OCI-LY3 (cell line): Measurements from ENCODE around the gene VTI1A.

Source experiments
- H2AFZ ChIP-seq: fragments of 200-600, 300-600 bp; shearing (Covaris generic); 2 replicates; pipeline ENCODE4 v1.6.0; 2014; ENCODE audit warnings: antibody characterized with exemption, low read depth, low read length
- H3K27ac ChIP-seq: fragments of 200-600, 300-600 bp; sonication (generic); 2 replicates; pipeline ENCODE4 v1.5.1; 2014; ENCODE audit warnings: mild to moderate bottlenecking, low read length, moderate library complexity, mixed read lengths
- H3K27me3 ChIP-seq: fragments of 200-600, 300-600 bp; sonication (generic); 2 replicates; pipeline ENCODE4 v1.6.1; 2014; ENCODE audit warnings: low read depth, low read length, mixed read lengths
- H3K36me3 ChIP-seq: fragments of 200-600, 300-600 bp; sonication (generic); replicated peaks from 2 replicates; pipeline ENCODE3; 2014; ENCODE audit warnings: low read depth, low read length, mixed read lengths
- H3K4me1 ChIP-seq: fragments of 300-600, 200-600 bp; sonication (generic); 2 replicates; pipeline ENCODE4 v1.6.1; 2014; ENCODE audit warnings: low read length, mixed read lengths
- H3K4me2 ChIP-seq: fragments of 200-600, 300-600 bp; sonication (generic); 2 replicates; pipeline ENCODE4 v1.6.1; 2014; ENCODE audit warnings: low read length, mixed read lengths
- H3K4me3 ChIP-seq: fragments of 300-600, 200-600 bp; sonication (generic); 2 replicates; pipeline ENCODE4 v1.5.1; 2014; ENCODE audit warnings: antibody characterized with exemption, mild to moderate bottlenecking, low read length, moderate library complexity
- H3K79me2 ChIP-seq: fragments of 300-600, 200-600 bp; shearing (Covaris generic); 2 replicates; pipeline ENCODE4 v1.6.1; 2014; ENCODE audit warnings: mild to moderate bottlenecking, low read length, mixed read lengths
- H3K9ac ChIP-seq: fragments of 300-600, 200-600 bp; shearing (Covaris generic); 2 replicates; pipeline ENCODE4 v1.6.0; 2014; ENCODE audit warnings: mild to moderate bottlenecking, low read length, moderate library complexity
- H3K9me3 ChIP-seq: fragments of 200-600, 300-600 bp; shearing (Covaris generic); 2 replicates; pipeline ENCODE4 v1.6.1; 2014; ENCODE audit warnings: low read length, mixed read lengths; ENCODE audit not compliant: insufficient read depth
- H4K20me1 ChIP-seq: fragments of 200-600, 300-600 bp; sonication (generic); 2 replicates; pipeline ENCODE4 v1.6.1; 2016; ENCODE audit warnings: low read length, mixed read lengths; ENCODE audit not compliant: insufficient read depth
- CTCF ChIP-seq: fragments of 200-600, 300-600 bp; sonication (generic); IDR thresholded peaks from 2 replicates; pipeline ENCODE4 v1.5.1; 2014; ENCODE audit warnings: antibody characterized with exemption, low read length, low read depth
- EZH2phosphoT487 ChIP-seq: fragments of 200-600 bp; shearing (Covaris generic); IDR thresholded peaks from 2 replicates; pipeline ENCODE4 v1.6.1; 2018; ENCODE audit warnings: antibody characterized with exemption, mixed run types, low read depth

VTI1A gene

GRCh38 chr10:112678581-112678980 lies 231.6 kb downstream of the VTI1A start:
- H3K9ac ChIP-seq, result no peak overlapping the region
- no peak overlapping the region for H3K4me3 ChIP-seq

GRCh38 chr10:112678987-112679386 lies 232.0 kb downstream of the VTI1A start:
- Histone ChIP-seq H3K4me1 (no peaks in the 10 kb centered on the region), H3K79me2 (no peaks in the 10 kb centered on the region), H3K4me3 (no peak overlapping the region), H4K20me1 (no peaks in the 10 kb centered on the region), H3K27me3 (no peaks in the 10 kb centered on the region), H3K27ac (no peak overlapping the region), H3K4me2 (no peak overlapping the region), H3K9me3 (no peaks in the 10 kb centered on the region), H2AFZ (no peak overlapping the region), H3K36me3 (no peaks in the 10 kb centered on the region), H3K9ac (no peak overlapping the region)
- TF ChIP-seq CTCF (no peak), EZH2phosphoT487 (no peak)

More at GRCh38 chr10:112678581-112678980, 231.6 kb downstream of the VTI1A start:
- no peaks in the 10 kb centered on the region for H3K4me1 ChIP-seq
- no peaks in the 10 kb centered on the region for H3K79me2 ChIP-seq
- H3K4me2 ChIP-seq, result no peak overlapping the region
- H3K36me3 ChIP-seq, result no peaks in the 10 kb centered on the region
- no peak overlapping the region for H3K27ac ChIP-seq
- no peaks in the 10 kb centered on the region for H3K9me3 ChIP-seq
- no peaks in the 10 kb centered on the region for H3K27me3 ChIP-seq
- no peaks in the 10 kb centered on the region for H4K20me1 ChIP-seq
- no peak overlapping the region for H2AFZ ChIP-seq
- TF ChIP-seq CTCF (no peak), EZH2phosphoT487 (no peak)

- Histone ChIP-seq H3K79me2 (no peaks in the 10 kb centered on the region), H3K4me3 (no peak overlapping the region), H3K9ac (no peak overlapping the region), H3K27me3 (no peaks in the 10 kb centered on the region), H2AFZ (no peak overlapping the region), H4K20me1 (no peaks in the 10 kb centered on the region), H3K4me1 (no peaks in the 10 kb centered on the region), H3K9me3 (no peaks in the 10 kb centered on the region), H3K4me2 (no peak overlapping the region), H3K27ac (no peak overlapping the region), H3K36me3 (no peaks in the 10 kb centered on the region)
- no peak for TF ChIP-seq CTCF
- no peak for TF ChIP-seq EZH2phosphoT487
These were observed 232.4 kb downstream of the VTI1A start for GRCh38 chr10:112679392-112679791.

GRCh38 chr10:112680586-112680985 lies 233.6 kb downstream of the VTI1A start:
- no peak overlapping the region for H2AFZ ChIP-seq
- no peak for TF ChIP-seq EZH2phosphoT487
- TF ChIP-seq CTCF, result no peak
- no peaks in the 10 kb centered on the region for H4K20me1 ChIP-seq
- H3K27ac ChIP-seq, result no peak overlapping the region
- H3K79me2 ChIP-seq, result no peaks in the 10 kb centered on the region
- H3K4me1 ChIP-seq, result no peaks in the 10 kb centered on the region
- no peaks in the 10 kb centered on the region for H3K9me3 ChIP-seq
- H3K27me3 ChIP-seq, result no peaks in the 10 kb centered on the region
- H3K36me3 ChIP-seq, result no peaks in the 10 kb centered on the region
- no peak overlapping the region for H3K4me3 ChIP-seq
- no peak overlapping the region for H3K4me2 ChIP-seq
- no peak overlapping the region for H3K9ac ChIP-seq
